ENCODE results near the gene CTSW. TPM values are rescaled to one million over a fixed set of nuclear protein-coding genes. Genes with fewer than 3 reads are reported as not detected.

CTSW gene
- total RNA-seq, 3 donors from 2014 or later (not counting 1 experiment from before 2014, with no cell fraction given), result 765 to 1,016 (median 976) TPM

GRCh38 chr11:65849366-65849765, 30.3 kb upstream of the CTSW start:
- Mint-ChIP-seq H3K36me3 (peaks cover 3% of the 10 kb centered on the region), H3K4me3 (no peak overlapping the region), H3K27ac (no peak overlapping the region), H3K27me3 (ENCODE audit: low read depth in 2 of 2) (no peaks in the 10 kb centered on the region), H3K9me3 (no peaks in the 10 kb centered on the region), H3K4me1 (peaks cover 11 to 20% of the 10 kb centered on the region in 2 donors)
- Histone ChIP-seq H3K27me3 (ENCODE audit: control insufficient read depth, insufficient read depth, low read length) (no peaks in the 10 kb centered on the region), H3K4me3 (ENCODE audit: low read length) (no peak overlapping the region), H3K36me3 (ENCODE audit: control insufficient read depth, insufficient read depth, low read length) (peaks cover 35% of the 10 kb centered on the region), H3K4me1 (ENCODE audit: control insufficient read depth, insufficient read depth, low read length) (peaks cover 10% of the 10 kb centered on the region), H3K9me3 (ENCODE audit: control insufficient read depth, insufficient read depth, low read length) (peaks cover 4% of the 10 kb centered on the region), H3K27ac (ENCODE audit: low read length) (no peak overlapping the region)
- 88% methylated on average over 8 of the region's 8 CpGs for WGBS (ENCODE audit: insufficient coverage)
- no peak for TF ChIP-seq CTCF (IDR thresholded peaks at IDR 0.05)
- ATAC-seq (no peak), DNase-seq (no peak)
- intact Hi-C loops (cut with micrococcal nuclease), result no loop called here

GRCh38 chr11:65849771-65850216, 29.8 kb upstream of the CTSW start:
- Histone ChIP-seq H3K36me3 (ENCODE audit: control insufficient read depth, insufficient read depth, low read length) (peaks cover 39% of the 10 kb centered on the region), H3K9me3 (ENCODE audit: control insufficient read depth, insufficient read depth, low read length) (peaks cover 4% of the 10 kb centered on the region), H3K27ac (ENCODE audit: low read length) (no peak overlapping the region), H3K4me3 (ENCODE audit: low read length) (no peak overlapping the region), H3K27me3 (ENCODE audit: control insufficient read depth, insufficient read depth, low read length) (no peaks in the 10 kb centered on the region), H3K4me1 (ENCODE audit: control insufficient read depth, insufficient read depth, low read length) (peaks cover 13% of the 10 kb centered on the region)
- Mint-ChIP-seq H3K27me3 (ENCODE audit: low read depth in 2 of 2) (no peaks in the 10 kb centered on the region), H3K4me1 (peaks cover 15 to 24% of the 10 kb centered on the region in 2 donors), H3K27ac (no peak overlapping the region), H3K4me3 (no peak overlapping the region), H3K36me3 (peaks cover 7% of the 10 kb centered on the region), H3K9me3 (no peaks in the 10 kb centered on the region)
- ATAC-seq (no peak), DNase-seq (peak in 1 of 2 donors; percentile 12)
- WGBS (ENCODE audit: insufficient coverage), result 84% methylated on average over 16 of the region's 16 CpGs
- TF ChIP-seq CTCF (IDR thresholded peaks at IDR 0.05), result no peak
- intact Hi-C loops (cut with micrococcal nuclease), result no loop called here

GRCh38 chr11:65850217-65851082, 29.2 kb upstream of the CTSW start:
- no peak overlapping the region for H3K4me3 Mint-ChIP-seq
- no peak overlapping the region for H3K27ac Mint-ChIP-seq
- peak in 1 of 2 donors; percentile 14 for DNase-seq
- intact Hi-C loops (cut with micrococcal nuclease), result no loop called here
- H3K27ac ChIP-seq (ENCODE audit: low read length), result no peak overlapping the region
- no peaks in the 10 kb centered on the region for H3K9me3 Mint-ChIP-seq
- H3K27me3 ChIP-seq (ENCODE audit: control insufficient read depth, insufficient read depth, low read length), result no peaks in the 10 kb centered on the region
- peaks cover 18% of the 10 kb centered on the region for H3K4me1 ChIP-seq (ENCODE audit: control insufficient read depth, insufficient read depth, low read length)
- H3K9me3 ChIP-seq (ENCODE audit: control insufficient read depth, insufficient read depth, low read length), result peaks cover 4% of the 10 kb centered on the region
- 92% methylated on average over 19 of the region's 20 CpGs for WGBS (ENCODE audit: insufficient coverage)
- H3K27me3 Mint-ChIP-seq (ENCODE audit: low read depth in 2 of 2), result no peaks in the 10 kb centered on the region
- peaks cover 17 to 28% of the 10 kb centered on the region in 2 donors for H3K4me1 Mint-ChIP-seq
- no peak for TF ChIP-seq CTCF (IDR thresholded peaks at IDR 0.05)
- peaks cover 7% of the 10 kb centered on the region for H3K36me3 Mint-ChIP-seq
- no peak overlapping the region for H3K4me3 ChIP-seq (ENCODE audit: low read length)
- ATAC-seq, result no peak
- peaks cover 46% of the 10 kb centered on the region for H3K36me3 ChIP-seq (ENCODE audit: control insufficient read depth, insufficient read depth, low read length)
